Measurements from ENCODE around the gene BEND4.
"Not testable (repeated sequence)": the region's sequence is repeated elsewhere in the genome, so short reads cannot be mapped to it uniquely, and the experiment has no call there.

Gene BEND4

GRCh38 chr4:42152507-42153504 lies at the start of gene BEND4:
BEND4 (minus strand) TSS chr4:42152655; CDS start chr4:42152143, 512 bp downstream.
- no peak for DNase-seq

DNA sequence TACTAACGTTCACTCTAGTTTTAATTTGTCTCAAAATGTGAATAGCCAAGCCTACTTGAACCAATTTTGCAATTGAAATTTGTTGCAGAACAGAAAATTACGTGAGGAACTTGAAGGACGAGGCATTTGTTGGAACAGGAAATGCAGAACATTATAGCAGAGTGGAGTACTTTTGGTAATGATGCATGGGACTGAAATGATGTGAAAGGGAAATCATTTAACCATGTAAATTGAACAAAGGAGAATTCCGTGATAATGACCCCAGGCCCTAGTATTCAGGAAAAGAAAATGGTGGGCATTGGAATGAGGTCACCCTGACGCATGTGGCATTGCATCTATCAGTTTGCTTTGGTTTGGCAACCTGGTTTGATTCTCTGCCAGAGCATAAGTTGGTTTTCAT lies 44.9 kb upstream of the BEND4 start:
- DNase-seq = no peak

DNA sequence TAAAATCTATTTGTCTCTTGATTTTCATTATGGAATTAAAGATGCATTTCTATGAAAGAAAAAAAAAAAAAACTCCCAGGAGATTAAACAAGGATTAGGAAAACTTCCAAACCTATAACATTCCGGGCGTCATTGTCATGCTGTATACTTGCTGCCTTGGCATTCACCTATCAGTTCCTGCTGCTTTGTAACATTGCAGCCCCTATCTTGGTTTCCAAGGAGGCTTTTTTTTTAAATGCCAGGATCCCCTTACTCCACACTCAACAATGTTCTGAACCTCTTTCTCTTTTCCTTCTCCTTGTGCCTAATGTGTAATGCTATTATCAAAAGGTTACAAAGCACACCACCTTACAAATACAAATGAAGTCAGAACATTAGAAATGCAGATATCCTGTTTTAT lies 20.5 kb upstream of the BEND4 start:
- DNase-seq = no peak

- no peak for DNase-seq
These were observed 19.8 kb upstream of the BEND4 start for GRCh38 chr4:42172128-42172790.

DNA sequence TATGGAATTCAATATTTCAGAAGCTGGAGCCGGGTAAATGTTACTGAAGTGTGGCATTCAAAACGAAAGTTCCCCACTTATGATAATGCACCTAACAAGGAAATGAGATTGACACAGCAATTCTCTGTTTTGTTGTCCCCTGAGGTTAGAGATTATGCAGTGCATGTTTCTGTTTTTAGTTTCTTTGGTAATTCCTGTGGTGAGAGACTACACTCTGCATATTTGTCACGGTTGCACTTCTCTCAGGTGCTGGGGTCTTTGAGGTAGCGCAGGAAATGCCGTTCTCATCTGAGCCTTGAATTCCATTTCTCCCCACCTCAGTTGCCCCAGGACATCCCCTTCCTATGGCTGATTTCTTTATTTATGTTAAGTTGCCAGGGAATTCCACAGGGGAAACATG lies 15.3 kb upstream of the BEND4 start:
- no peak for DNase-seq

DNA sequence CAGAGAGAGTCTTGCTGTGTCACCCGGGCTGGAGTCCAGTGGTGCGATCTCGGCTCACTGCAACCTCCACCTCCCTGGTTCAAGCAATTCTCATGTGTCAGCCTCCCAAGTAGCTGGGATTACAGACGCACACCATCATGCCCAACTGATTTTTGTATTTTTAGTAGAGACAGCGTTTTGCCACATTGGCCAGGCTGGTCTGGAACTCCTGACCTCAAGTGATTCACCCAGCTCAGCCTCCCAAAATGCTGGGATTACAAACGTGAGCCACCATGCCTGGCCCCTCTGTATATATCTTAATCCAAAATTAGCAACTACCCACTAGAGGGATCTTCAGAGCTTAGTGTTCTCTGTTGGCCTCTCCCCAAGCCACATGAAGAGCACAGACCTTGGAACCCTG lies 13.7 kb upstream of the BEND4 start:
- DNase-seq = not testable (repeated sequence)

DNA sequence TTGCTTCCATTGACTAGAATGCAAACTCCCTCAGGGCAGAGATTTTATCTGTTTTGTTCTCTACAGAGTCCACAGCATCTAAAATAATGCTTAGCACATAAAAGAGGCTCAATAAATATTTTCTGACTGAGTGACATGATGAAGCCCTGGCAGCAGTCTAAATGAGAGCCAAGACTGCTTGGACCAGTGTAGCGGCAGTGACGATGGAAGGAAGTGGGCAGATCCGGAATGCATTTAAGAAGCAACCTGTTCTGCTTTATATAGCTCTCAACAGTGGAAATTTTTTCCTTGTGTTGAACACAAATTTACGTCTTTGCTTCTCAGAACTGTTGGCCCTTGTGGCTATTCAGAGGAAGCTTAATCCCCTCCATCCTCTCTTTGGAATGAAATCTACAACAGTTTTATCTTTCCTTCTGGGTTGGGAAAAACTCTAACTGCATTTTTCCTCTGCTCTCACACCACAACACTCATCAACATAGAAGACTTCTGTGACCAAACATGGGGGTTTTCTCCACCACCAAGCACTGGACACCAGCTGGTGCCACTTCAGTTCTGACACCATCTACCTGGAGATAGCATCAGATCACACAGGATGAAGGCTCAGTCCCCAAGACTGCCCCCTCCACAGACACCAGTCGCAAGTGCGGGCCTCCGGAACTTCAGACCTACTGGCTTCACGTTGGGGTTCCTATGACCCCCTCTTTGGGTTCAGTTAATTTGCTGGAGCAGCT lies 7.0 kb upstream of the BEND4 start:
- DNase-seq = no peak

DNA sequence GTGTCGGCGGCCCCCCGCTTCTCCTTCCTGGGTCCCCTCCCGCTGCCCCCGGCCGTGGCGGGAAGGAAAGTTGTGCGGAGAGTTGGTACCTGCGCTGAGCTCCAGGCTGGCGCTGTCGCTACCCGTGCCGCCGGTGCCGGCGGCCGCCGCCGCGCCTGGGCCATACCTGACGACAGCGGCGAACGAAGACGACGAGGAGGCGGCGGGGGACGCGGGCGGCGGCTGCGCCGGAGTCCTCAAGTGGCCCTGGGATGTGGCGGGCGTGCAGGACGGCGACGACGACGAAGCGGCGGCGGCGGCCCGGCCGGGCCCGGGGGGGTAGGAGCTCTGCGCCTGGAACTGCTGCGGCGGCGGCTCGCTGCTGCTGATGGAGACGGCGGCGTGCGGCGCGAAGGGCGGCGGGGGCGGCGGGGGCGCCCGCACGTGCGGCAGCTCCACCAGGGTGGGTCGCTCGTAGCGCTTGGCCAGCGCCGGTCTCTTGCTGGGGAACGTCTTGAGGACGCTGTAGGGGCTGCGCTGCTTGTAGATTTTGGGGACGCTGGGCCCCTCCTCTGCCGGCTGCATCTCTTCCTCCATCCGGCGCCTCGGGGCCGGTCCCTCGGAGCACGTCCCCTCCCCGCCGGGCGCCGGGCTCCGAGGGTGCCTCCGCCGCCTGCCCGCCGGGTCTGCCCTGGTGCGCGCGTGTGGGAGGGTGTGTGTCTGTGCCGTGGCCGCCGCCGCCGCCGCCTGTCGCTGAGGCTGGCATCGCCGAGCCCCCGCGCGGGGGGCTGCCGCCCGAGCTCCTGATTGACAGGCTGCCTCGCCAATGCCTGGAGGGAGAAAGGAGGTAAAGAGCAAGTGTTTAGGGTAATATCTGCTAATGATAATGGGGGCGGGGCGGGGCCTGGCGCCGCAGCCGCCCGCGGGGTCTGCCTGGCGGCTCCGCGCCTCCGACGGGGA lies 618 bp downstream of the BEND4 start:
- peak; percentile 10 for DNase-seq

- no peak for DNase-seq
These were observed 1.5 kb downstream of the BEND4 start for GRCh38 chr4:42150653-42151567.

DNA sequence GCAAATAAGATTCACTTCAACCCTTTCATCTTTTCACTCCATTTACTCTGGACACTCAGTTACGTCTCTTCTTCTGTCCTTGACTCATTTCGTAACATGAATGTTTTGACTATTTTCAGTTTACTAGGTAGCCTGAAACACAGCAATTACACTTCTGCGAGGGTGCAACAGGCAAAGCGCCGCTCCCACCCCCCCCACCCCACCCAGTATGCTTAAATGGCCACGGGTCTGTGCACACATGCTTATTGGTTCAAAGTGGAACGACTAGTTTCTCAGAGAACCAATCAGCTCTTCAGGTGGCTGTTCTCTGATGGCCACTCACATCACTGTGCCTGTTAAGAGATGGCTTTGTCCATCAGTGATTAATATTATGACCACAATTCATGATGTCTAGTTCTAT lies 3.5 kb downstream of the BEND4 start:
- DNase-seq = no peak

- DNase-seq = no peak
These were observed 4.0 kb downstream of the BEND4 start for GRCh38 chr4:42148425-42148824.

DNA sequence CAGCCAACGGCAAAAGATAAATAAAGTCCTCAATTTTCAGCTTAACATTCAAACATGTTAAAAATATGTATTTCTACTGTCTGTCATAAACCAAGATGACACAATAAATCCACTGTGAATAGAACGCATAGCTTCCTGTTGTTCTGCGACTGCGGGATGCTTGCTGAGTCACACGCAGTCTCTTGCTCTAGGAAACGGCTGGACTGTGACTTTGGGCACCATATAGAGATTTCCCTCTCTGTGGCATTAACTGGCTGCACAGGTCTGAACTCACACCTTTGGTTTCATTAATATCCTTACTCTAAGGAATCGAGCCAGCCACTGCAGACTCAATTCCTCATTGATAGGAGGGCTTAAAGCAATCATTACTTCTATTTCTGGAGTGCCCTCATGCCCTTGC lies 8.4 kb downstream of the BEND4 start:
- DNase-seq = no peak

DNA sequence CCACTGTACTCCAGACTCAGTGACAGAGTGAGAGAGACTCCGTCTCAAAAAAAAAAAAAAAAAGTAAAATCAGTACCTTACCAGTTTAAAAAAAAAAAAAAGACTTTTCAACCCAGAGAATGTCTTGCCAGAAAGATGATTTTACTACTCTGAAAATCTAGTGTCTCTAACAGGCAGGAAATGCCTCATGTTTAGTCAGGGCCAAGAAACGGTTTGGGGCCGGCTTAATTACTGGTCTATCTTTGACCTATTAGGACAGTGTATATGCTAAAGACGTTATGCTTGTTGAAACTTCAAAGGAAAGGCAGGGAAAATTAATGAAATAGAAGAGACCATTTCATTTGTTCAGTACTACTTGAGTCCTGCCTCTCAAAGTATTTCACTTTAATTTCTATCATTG lies 9.9 kb downstream of the BEND4 start:
- DNase-seq = no peak

DNA sequence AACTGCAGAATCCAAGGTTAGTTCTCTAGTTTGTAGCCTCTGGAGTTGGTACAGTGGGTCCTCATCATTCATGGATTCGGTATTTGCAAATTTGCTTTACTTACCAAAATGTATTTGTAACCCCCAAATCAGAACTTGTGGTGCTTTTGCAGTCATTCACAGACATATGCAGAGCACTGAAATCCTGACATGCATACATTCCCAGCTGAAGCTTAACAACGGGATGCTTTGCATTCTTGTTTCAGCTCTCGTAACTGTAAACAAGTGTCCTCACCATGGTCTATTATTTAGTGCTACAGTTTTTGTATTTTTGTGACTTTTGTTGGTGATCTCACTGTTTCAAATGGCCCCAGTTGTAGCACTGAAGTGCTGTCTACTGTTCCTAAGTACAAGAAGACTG lies 16.1 kb downstream of the BEND4 start:
- no peak for DNase-seq

- no peak for DNase-seq
These were observed 19.4 kb downstream of the BEND4 start for GRCh38 chr4:42133006-42133405.

GRCh38 chr4:42132099-42132498 lies 20.4 kb downstream of the BEND4 start:
- DNase-seq = no peak

DNA sequence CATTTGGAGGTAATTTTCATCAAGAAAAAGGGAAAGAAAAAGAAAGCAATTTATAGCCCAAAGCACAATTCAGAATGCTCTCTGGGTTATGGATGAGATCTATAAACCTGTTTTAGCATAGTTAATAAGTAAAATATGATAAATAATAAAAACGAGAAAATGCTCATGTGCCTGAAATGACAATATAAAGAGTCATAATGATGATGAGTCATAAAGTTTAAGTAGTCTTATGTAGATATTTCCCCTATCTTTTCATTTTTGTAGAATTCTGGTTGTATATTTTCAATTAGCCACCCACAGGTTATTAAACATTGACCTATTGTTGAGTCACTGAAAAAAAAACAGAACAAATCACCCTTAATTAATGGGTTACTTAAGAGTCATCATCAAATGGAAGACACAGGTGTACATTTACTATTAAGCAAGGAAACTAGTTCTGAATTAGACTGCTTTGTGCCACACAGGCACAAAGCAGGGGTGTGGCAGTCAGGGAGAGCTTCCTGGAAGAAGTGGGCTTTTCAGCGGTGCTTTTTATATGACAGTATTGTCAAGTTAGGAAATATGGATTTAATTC lies 29.3 kb downstream of the BEND4 start:
- DNase-seq = no peak

- DNase-seq = no peak
These were observed 30.2 kb downstream of the BEND4 start for GRCh38 chr4:42122237-42122636.

DNA sequence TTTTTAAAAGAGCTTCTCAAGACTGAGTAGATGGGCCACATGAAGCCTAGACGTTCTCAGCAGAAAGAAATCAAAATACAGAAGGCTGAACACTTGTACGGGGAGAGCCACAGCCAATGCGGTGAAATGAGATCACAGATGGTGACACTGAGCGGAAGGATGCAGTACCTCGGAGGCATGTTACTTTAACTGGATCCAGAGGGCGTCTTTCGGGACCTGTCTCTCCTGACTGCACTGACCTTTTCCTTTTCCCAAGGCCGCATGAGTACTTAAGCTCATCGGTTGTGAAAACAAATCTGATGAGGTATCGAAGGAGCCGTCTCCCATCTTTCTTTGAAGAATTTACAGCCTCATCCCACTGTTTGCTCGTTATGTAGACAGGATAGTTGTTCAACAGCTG lies 32.6 kb downstream of the BEND4 start:
- DNase-seq = no peak

DNA sequence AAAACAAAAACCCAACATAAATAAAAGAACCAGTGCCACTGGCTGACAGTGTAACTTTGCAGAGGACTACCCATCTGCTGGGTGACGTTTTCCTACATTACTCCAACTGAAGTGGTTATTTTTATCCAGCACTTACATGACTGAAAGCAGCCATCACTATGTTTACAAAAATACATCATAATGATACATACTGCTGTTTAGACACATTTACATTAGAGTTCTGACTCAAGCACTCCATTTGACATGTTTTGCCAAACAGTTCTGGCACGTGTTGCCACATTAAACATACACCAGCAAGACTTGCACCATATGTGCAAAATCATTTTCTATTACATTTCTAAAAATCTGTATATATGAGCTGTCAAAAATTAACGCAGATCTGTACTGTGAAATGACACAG lies 39.6 kb downstream of the BEND4 start:
- no peak for DNase-seq

GRCh38 chr4:42104521-42104920 lies 47.9 kb downstream of the BEND4 start:
- DNase-seq = no peak

Data from stimulated activated CD4-positive, alpha-beta T cell treated with anti-CD3 and anti-CD28 coated beads, Interleukin-1b, Interleukin-23, amount 100 ng/mL, for 48 hours (primary cell).